Measurements from ENCODE around the gene RNF168.
"Not testable (repeated sequence)": the region's sequence is repeated elsewhere in the genome, so short reads cannot be mapped to it uniquely, and the experiment has no call there.

GRCh38 chr3:196470182-196470581 lies 33.4 kb downstream of the RNF168 start:
- not testable (repeated sequence) for TF ChIP-seq POLR2A, CTCF (IDR thresholded peaks at IDR 0.05)

Data from heart left ventricle (tissue), 13 donors.